GM12878 (cell line): ENCODE results near the gene ADAMTSL3. TPM values are rescaled to one million over a fixed set of nuclear protein-coding genes. Genes with fewer than 3 reads are reported as not detected.

Experiments
- ATAC-seq: fragments of 200-7000 bp; cut with Tn5 transposase; 3 replicates; pipeline ENCODE4 v1.9.1; 2020; ENCODE audit warnings: mild to moderate bottlenecking, moderate library complexity
- BruUV-seq: library from RNA; stranded (reverse); fragments of 400-500 nt; replicated peaks from 2 replicates; lab custom pipeline; 2021; lab: Mats Ljungman, UMichigan
- CTCF ChIA-PET: fragments of 300-600 bp; sonication (Branson Sonifier 250); formaldehyde crosslinking; extraction: SDS; loops from one replicate; lab custom pipeline; 2021; ENCODE audit warnings: inconsistent platforms; lab: Yijun Ruan, JAX
- POLR2A ChIA-PET: fragments of 350-600 bp; formaldehyde crosslinking; extraction: SDS; loops from one replicate; lab custom pipeline; 2021; ENCODE audit warnings: inconsistent platforms; lab: Charles Lee
- RAD21 ChIA-PET: fragments of 300-600 bp; sonication (Branson Sonifier 250); formaldehyde crosslinking; loops from one replicate; lab custom pipeline; 2023; ENCODE audit warnings: antibody characterized with exemption; ENCODE audit not compliant: unreplicated experiment; lab: Charles Lee
- SMC1A ChIA-PET: fragments of 300-600 bp; sonication (Branson Sonifier 250); formaldehyde crosslinking; loops from one replicate; lab custom pipeline; 2023; ENCODE audit not compliant: unreplicated experiment, uncharacterized antibody; lab: Charles Lee
- DNase-seq: peaks from one replicate; pipeline ENCODE4 v3.0.0-alpha.2; 2011; ENCODE audit warnings: low read depth, low spot score
- FAIRE-seq: peaks from 3 replicates; lab custom pipeline; 2011; peaks lifted over from hg19 to GRCh38; lab: Jason Lieb, UNC
- H2AFZ ChIP-seq: 2 replicates; pipeline ENCODE4 v1.6.0; 2011; ENCODE audit warnings: low read depth, low read length, control low read depth; ENCODE audit not compliant: control insufficient read depth
- H3K27ac ChIP-seq: 2 replicates; pipeline ENCODE4 v1.5.1; 2011; ENCODE audit warnings: control low read depth; ENCODE audit not compliant: control insufficient read depth, insufficient read depth
- H3K27me3 ChIP-seq, 2 experiments: replicated peaks in 1 of 2; 2 replicates each; pipeline versions ENCODE4 v1.6.0 to v1.6.1; 2011; ENCODE audit warnings: low read length in 1 of 2; ENCODE audit not compliant: control insufficient read depth in 2 of 2, insufficient read depth in 2 of 2
- H3K36me3 ChIP-seq, 2 experiments: 2 replicates each; pipeline ENCODE4 v1.5.1; 2011; ENCODE audit warnings: low read length in 1 of 2; ENCODE audit not compliant: control insufficient read depth in 2 of 2, insufficient read depth in 2 of 2
- H3K4me1 ChIP-seq: 2 replicates; pipeline ENCODE4 v1.6.1; 2011; ENCODE audit warnings: mild to moderate bottlenecking, low read length, moderate library complexity, mixed read lengths; ENCODE audit not compliant: control insufficient read depth, insufficient read depth
- H3K4me2 ChIP-seq: 2 replicates; pipeline ENCODE4 v1.6.0; 2011; ENCODE audit warnings: control low read depth; ENCODE audit not compliant: control insufficient read depth, insufficient read depth
- H3K4me3 ChIP-seq: fragments of 200-600 bp; sonication (generic); 2 replicates; pipeline ENCODE4 v1.5.1; 2016
- H3K79me2 ChIP-seq: 2 replicates; pipeline ENCODE4 v1.6.0; 2011; ENCODE audit warnings: low read length; ENCODE audit not compliant: control insufficient read depth, insufficient read depth
- H3K9ac ChIP-seq: 2 replicates; pipeline ENCODE4 v1.8.0; 2011; ENCODE audit warnings: low read length, control low read depth, mixed read lengths; ENCODE audit not compliant: control insufficient read depth, insufficient read depth
- H3K9me3 ChIP-seq: replicated peaks from 3 replicates; pipeline ENCODE4 v1.5.1; 2011; ENCODE audit warnings: mild to moderate bottlenecking, low read length; ENCODE audit not compliant: control insufficient read depth, insufficient read depth
- H4K20me1 ChIP-seq: 2 replicates; pipeline ENCODE4 v1.6.0; 2011; ENCODE audit not compliant: control insufficient read depth, insufficient read depth
- ATF3 ChIP-seq: IDR thresholded peaks from 2 replicates; pipeline ENCODE4 v1.6.1; 2011; ENCODE audit warnings: low read depth, mild to moderate bottlenecking, low read length, moderate library complexity, borderline replicate concordance; ENCODE audit errors: extremely low read depth
- CEBPB ChIP-seq, 2 experiments: fragments of 150-350 bp in 1 of 2; IDR thresholded peaks; 2 replicates each; pipeline ENCODE4 v1.6.1; 2012 to 2014; ENCODE audit warnings: low read depth in 2 of 2, low read length in 2 of 2, borderline replicate concordance in 1 of 2, inconsistent platforms in 1 of 2
- CHD4 ChIP-seq: fragments of 200-600 bp; sonication (generic); IDR thresholded peaks from 2 replicates; pipeline ENCODE4 v1.6.1; 2016; ENCODE audit warnings: mild to moderate bottlenecking
- CREB1 ChIP-seq: IDR thresholded peaks from 2 replicates; pipeline ENCODE4 v1.6.1; 2012; ENCODE audit warnings: low read depth, mild to moderate bottlenecking, inconsistent platforms
- EED ChIP-seq: sonication (generic); IDR thresholded peaks from 2 replicates; pipeline ENCODE4 v1.6.1; 2016; ENCODE audit warnings: antibody characterized with exemption, low read depth
- MLLT1 ChIP-seq: fragments of 450-650 bp; IDR thresholded peaks from 2 replicates; pipeline ENCODE4 v1.6.1; 2016; ENCODE audit warnings: mild to moderate bottlenecking
- NR2F1 ChIP-seq: fragments of 450-650 bp; conservative IDR thresholded peaks from 2 replicates; pipeline ENCODE4 v1.6.1; 2017; ENCODE audit warnings: mild to moderate bottlenecking
- POU2F2 ChIP-seq: IDR thresholded peaks from 3 replicates; pipeline ENCODE4 v1.6.1; 2011; ENCODE audit warnings: low read depth, mild to moderate bottlenecking, low read length, borderline replicate concordance
- RAD21 ChIP-seq: IDR thresholded peaks from 2 replicates; pipeline ENCODE4 v1.6.1; 2011; ENCODE audit warnings: mild to moderate bottlenecking, low read depth, low read length, moderate library complexity; ENCODE audit not compliant: insufficient read depth
- TARDBP ChIP-seq: IDR thresholded peaks from 2 replicates; pipeline ENCODE4 v1.6.1; 2016; ENCODE audit warnings: borderline replicate concordance
- ZBTB11 ChIP-seq: fragments of 450-650 bp; formaldehyde crosslinking; IDR thresholded peaks from 2 replicates; pipeline ENCODE4 v1.5.0; 2022; ENCODE audit warnings: mild to moderate bottlenecking, missing genetic modification characterization
- ZNF592 ChIP-seq: fragments of 450-650 bp; IDR thresholded peaks from 2 replicates; pipeline ENCODE4 v1.6.1; 2017; ENCODE audit warnings: mild to moderate bottlenecking, moderate library complexity
- WGBS: methylation state at CpG from one replicate; pipeline ENCODE4 v1.1.6; 2016; ENCODE audit warnings: low lambda C conversion rate; ENCODE audit not compliant: insufficient replicate concordance, insufficient coverage; ENCODE audit errors: missing lambda C conversion rate; 5-methylcytosine and 5-hydroxymethylcytosine counted together
- in situ Hi-C: fragments of 300-500 bp; cut with MboI; formaldehyde crosslinking; loops from 9 replicates; pipeline ENCODE4 v1.14.3; 2018; ENCODE audit warnings: mixed read lengths
- intact Hi-C: fragments of 100-400 bp; cut with micrococcal nuclease; formaldehyde crosslinking; loops from one replicate; pipeline ENCODE4 v1.14.2; 2022; ENCODE audit not compliant: unreplicated experiment
- polyA plus RNA-seq, 11 experiments: library from polyadenylated mRNA; depleted of rRNA in 4 of 11; unstranded in 6 of 11; stranded (reverse) in 5 of 11; fragments of >200 nt; fragmentation: Nextera tagmentation in 4 of 11; fragmentation: Illumina TruSeq in 1 of 11; extraction: Ambion mirVana in 4 of 11; extraction: Trizol in 1 of 11; gene quantifications; 1 replicate in 1 of 11; 2 replicates in 10 of 11; pipeline versions ENCODE4 v1.2.1 to v1.2.3, GENCODE V29; 2011 to 2016; ENCODE audit warnings: inconsistent platforms in 2 of 11, missing spikeins in 2 of 11, low read depth in 1 of 11
- total RNA-seq, 4 experiments: library from RNA; depleted of rRNA in 3 of 4; stranded (reverse); fragments of >200 nt in 3 of 4; fragmentation: Illumina TruSeq in 1 of 4; extraction: Trizol in 1 of 4; gene quantifications; 2 replicates each; pipeline versions ENCODE4 v1.2.1 to v1.2.3, GENCODE V29; 2013 to 2021

Gene ADAMTSL3
- total and polyA plus RNA-seq, 10 of the 15 experiments (the other 5 are each of a cell fraction or from before 2014, with no cell fraction given) = 0.01 to 0.28 (median 0.13) TPM

- no peak for TF ChIP-seq ZBTB11 (CRISPR knock-in tag)
- no peak for TF ChIP-seq EED
- TF ChIP-seq ATF3 = no peak
- TF ChIP-seq POU2F2 = no peak
- TF ChIP-seq RAD21 = no peak
- TF ChIP-seq NR2F1 = no peak
- TF ChIP-seq, all 136 proteins: peak for 0
Observed at GRCh38 chr15:83695246-83695645, 41.3 kb downstream of the ADAMTSL3 start (continued).

- in situ Hi-C loops (no loop called here), intact Hi-C loops (no loop called here)
- H3K27ac ChIP-seq = no peak overlapping the region
- no peaks in the 10 kb centered on the region for H3K4me1 ChIP-seq
- no peaks in the 10 kb centered on the region for H3K36me3 ChIP-seq
- H3K9ac ChIP-seq = no peak overlapping the region
- no peak overlapping the region for H2AFZ ChIP-seq
- CTCF ChIA-PET = no interaction called here
- FAIRE-seq (no peak), DNase-seq (no peak), ATAC-seq (no peak)
- RAD21 ChIA-PET = no interaction called here
- H3K4me3 ChIP-seq = no peak overlapping the region
- H3K27me3 ChIP-seq = no peaks in the 10 kb centered on the region
- 32% methylated on average over 7 of the region's 7 CpGs for WGBS
- no peaks in the 10 kb centered on the region for H4K20me1 ChIP-seq
- POLR2A ChIA-PET = no interaction called here
- H3K4me2 ChIP-seq = no peak overlapping the region
- BruUV-seq = no TSS peak
- no peaks in the 10 kb centered on the region for H3K79me2 ChIP-seq
- SMC1A ChIA-PET = no interaction called here
- no peaks in the 10 kb centered on the region for H3K9me3 ChIP-seq
- TF ChIP-seq MLLT1 (no peak), RAD21 (no peak), CHD4 (no peak), EED (no peak), TARDBP (no peak), CEBPB (IDR thresholded peaks at IDR 0.05; ENCODE audit: borderline replicate concordance in 1 of 2, low read depth in 2 of 2, low read length in 2 of 2) (no peak), ZNF592 (no peak), CREB1 (no peak)
Observed at GRCh38 chr15:83695901-83696425, 42.0 kb downstream of the ADAMTSL3 start.
